Pancreas (tissue), 10 donors: ENCODE measurements around the gene BMPR1B. TPM values are rescaled to one million over a fixed set of nuclear protein-coding genes. Genes with fewer than 3 reads are reported as not detected.

Experiments
- ATAC-seq, 4 donors: fragments of 200-7000 bp; cut with Tn5 transposase; one replicate each; pipeline versions ENCODE4 v1.8.0 to v1.9.1; 2020; ENCODE audit warnings: mild to moderate bottlenecking in 4 of 4, moderate library complexity in 4 of 4
- DNase-seq, 6 donors: peaks; one replicate each; pipeline ENCODE4 v3.0.0-alpha.2; 2020
- FAIRE-seq: peaks from 2 replicates; lab custom pipeline; 2012; peaks lifted over from hg19 to GRCh38; lab: Jason Lieb, UNC
- H3K27ac ChIP-seq, 4 donors: fragments of 200-600 bp; sonication (generic); 1 replicate in 3 of 4; 2 replicates in 1 of 4; pipeline versions ENCODE4 v1.5.0 to v1.8.0; 2020
- H3K27me3 ChIP-seq, 4 donors: fragments of 200-600 bp; one replicate each; pipeline ENCODE4 v1.8.0; 2021
- H3K36me3 ChIP-seq, 3 donors: fragments of 200-600 bp; sonication (generic) in 1 of 3; one replicate each; pipeline versions ENCODE4 v1.5.0 to v1.8.0; 2020 to 2021
- H3K4me1 ChIP-seq, 3 donors: fragments of 200-600 bp; one replicate each; pipeline ENCODE4 v1.8.0; 2021
- H3K4me3 ChIP-seq, 4 donors: fragments of 200-600 bp; sonication (generic) in 2 of 4; one replicate each; pipeline versions ENCODE4 v1.5.0 to v1.8.0; 2020 to 2021
- H3K9me3 ChIP-seq, 4 donors: fragments of 200-600 bp; one replicate each; pipeline ENCODE4 v1.8.0; 2021
- CTCF ChIP-seq, 4 donors: fragments of 200-600 bp; sonication (generic) in 3 of 4; IDR thresholded peaks; one replicate each; pipeline versions ENCODE4 v1.5.0 to v1.8.0; 2021; ENCODE audit warnings: antibody characterized with exemption in 4 of 4
- WGBS, 2 donors: extraction: QIAGEN DNeasy Blood & Tissue Kit; methylation state at CpG; one replicate each; pipeline ENCODE4 v1.1.7; 2013; 5-methylcytosine and 5-hydroxymethylcytosine counted together
- intact Hi-C, 3 donors: fragments of 100-400 bp; cut with DNase I; formaldehyde crosslinking; loops; one replicate each; pipeline versions ENCODE4 v1.11.1 to v1.14.2; 2022
- polyA plus RNA-seq, 2 donors: library from polyadenylated mRNA; stranded (reverse); fragments of 200-250 nt; gene quantifications; one replicate each; pipeline ENCODE4 v1.2.3, GENCODE V29; 2013
- total RNA-seq, 6 donors: library from RNA; stranded (reverse); fragmentation: NEBNext Ultra II Directional in 4 of 6; extraction: Animal tissue kit (Norgen Biotek cat#: 25700) in 4 of 6; gene quantifications; one replicate each; pipeline versions ENCODE4 v1.2.1 to v1.2.4, GENCODE V29; 2021 to 2023
- donor health status: healthy with polysubstance abuse.
- donor health status: DM: no; HTN: no; CAD: no; lungs with moderate emphysema.
- donor health status: DM: no; HTN: no; CAD: no.
- donor health status: control.
- donor health status: control.
- donor health status: Bipolar disorder and iron deficiency.
- donor health status: DM: yes; HTN: yes; CAD: no.
- donor health status: DM: no; HTN: no; CAD: no.
- donor health status: DM: no; HTN: no; CAD: no.
- donor health status: DM: yes; HTN: yes; CAD: no.

Gene BMPR1B
- total and polyA plus RNA-seq, 8 donors: 0.46 to 3.7 (median 1.6) TPM

- FAIRE-seq (no peak), ATAC-seq (no peak), DNase-seq (no peak)
- 65 to 72% methylated on average over 2 of the region's 2 CpGs for WGBS, 2 donors
- H3K4me1 ChIP-seq: no peaks in the 10 kb centered on the region
- intact Hi-C loops: no loop called here
- H3K27me3 ChIP-seq: peaks cover 0 to 2% (median 0%) of the 10 kb centered on the region in 4 donors
- TF ChIP-seq CTCF (IDR thresholded peaks at IDR 0.05): no peak
- H3K36me3 ChIP-seq: no peaks in the 10 kb centered on the region
- H3K27ac ChIP-seq: no peak overlapping the region
- H3K4me3 ChIP-seq: no peak overlapping the region
- H3K9me3 ChIP-seq: no peaks in the 10 kb centered on the region
Observed at GRCh38 chr4:95049551-95050233, 291.9 kb downstream of the BMPR1B start.

GRCh38 chr4:95050980-95051701 is 293.4 kb downstream of the BMPR1B start:
- Histone ChIP-seq H3K27me3 (peaks cover 0 to 2% (median 0%) of the 10 kb centered on the region in 4 donors), H3K36me3 (no peaks in the 10 kb centered on the region), H3K4me3 (no peak overlapping the region), H3K9me3 (no peaks in the 10 kb centered on the region), H3K4me1 (no peaks in the 10 kb centered on the region), H3K27ac (no peak overlapping the region)
- 35 to 38% methylated on average over 13 of the region's 13 CpGs for WGBS, 2 donors
- DNase-seq (peak in 1 of 6 donors; percentile 10), FAIRE-seq (no peak), ATAC-seq (no peak)
- intact Hi-C loops: no loop called here
- TF ChIP-seq CTCF (IDR thresholded peaks at IDR 0.05): no peak

GRCh38 chr4:95051702-95052020 is 293.9 kb downstream of the BMPR1B start:
- intact Hi-C loops: no loop called here
- H3K36me3 ChIP-seq: no peaks in the 10 kb centered on the region
- H3K27me3 ChIP-seq: peaks cover 0 to 2% (median 0%) of the 10 kb centered on the region in 4 donors
- DNase-seq: no peak
- WGBS, 2 donors: 48 to 65% methylated on average over 2 of the region's 2 CpGs
- no peak for ATAC-seq
- H3K4me1 ChIP-seq: no peaks in the 10 kb centered on the region
- H3K4me3 ChIP-seq: no peak overlapping the region
- TF ChIP-seq CTCF (IDR thresholded peaks at IDR 0.05): no peak
- FAIRE-seq: no peak
- no peaks in the 10 kb centered on the region for H3K9me3 ChIP-seq
- no peak overlapping the region for H3K27ac ChIP-seq

GRCh38 chr4:95058991-95059390 is 301.2 kb downstream of the BMPR1B start:
- Histone ChIP-seq H3K4me3 (no peak overlapping the region), H3K9me3 (no peaks in the 10 kb centered on the region), H3K27me3 (no peaks in the 10 kb centered on the region), H3K4me1 (no peaks in the 10 kb centered on the region), H3K27ac (no peak overlapping the region), H3K36me3 (no peaks in the 10 kb centered on the region)
- FAIRE-seq (no peak), DNase-seq (no peak), ATAC-seq (no peak)
- 90 to 93% methylated on average over 1 of the region's 1 CpG for WGBS, 2 donors
- TF ChIP-seq CTCF (IDR thresholded peaks at IDR 0.05): no peak
- intact Hi-C loops: no loop called here

- intact Hi-C loops: no loop called here
- Histone ChIP-seq H3K36me3 (no peaks in the 10 kb centered on the region), H3K27ac (no peak overlapping the region), H3K4me3 (no peak overlapping the region), H3K27me3 (no peaks in the 10 kb centered on the region), H3K4me1 (no peaks in the 10 kb centered on the region), H3K9me3 (no peaks in the 10 kb centered on the region)
- no peak for ATAC-seq
- FAIRE-seq: no peak
- DNase-seq: no peak
- 85 to 89% methylated on average over 1 of the region's 1 CpG for WGBS, 2 donors
- TF ChIP-seq CTCF (IDR thresholded peaks at IDR 0.05): no peak
Observed at GRCh38 chr4:95059663-95060062, 301.9 kb downstream of the BMPR1B start.
